Fibroblast of lung (primary cell): ENCODE results near the gene TOPBP1.

Experiments
- CTCF ChIP-seq, 2 donors: IDR thresholded peaks in 1 of 2; conservative IDR thresholded peaks in 1 of 2; 1 replicate in 1 of 2; 2 replicates in 1 of 2; pipeline ENCODE4 v1.5.1; 2011 to 2012; ENCODE audit warnings: low read length in 2 of 2, control low read depth in 1 of 2, inconsistent platforms in 1 of 2, low read depth in 1 of 2, mild to moderate bottlenecking in 1 of 2
- EZH2 ChIP-seq: IDR thresholded peaks from 2 replicates; pipeline ENCODE4 v1.5.1; 2012; ENCODE audit warnings: low read length, control low read depth, mild to moderate bottlenecking; ENCODE audit errors: missing control alignments

GRCh38 chr3:133588035-133588434, 73.7 kb downstream of the TOPBP1 start:
- TF ChIP-seq CTCF (conservative IDR thresholded peaks at IDR 0.05 in 1 of 2, IDR thresholded peaks at IDR 0.05 in 1 of 2; ENCODE audit: low read depth in 1 of 2, low read length in 2 of 2) = no peak
- no peak for TF ChIP-seq EZH2
